GM21619 (cell line): ENCODE results near the gene PHF13.
"Not testable (repeated sequence)": the region's sequence is repeated elsewhere in the genome, so short reads cannot be mapped to it uniquely, and the experiment has no call there.

Experiments
- ATAC-seq: cut with Tn5 transposase; IDR thresholded peaks from one replicate; pipeline ENCODE4 v1.9.1; 2021; ENCODE audit not compliant: unreplicated experiment

The PHF13 gene

DNA sequence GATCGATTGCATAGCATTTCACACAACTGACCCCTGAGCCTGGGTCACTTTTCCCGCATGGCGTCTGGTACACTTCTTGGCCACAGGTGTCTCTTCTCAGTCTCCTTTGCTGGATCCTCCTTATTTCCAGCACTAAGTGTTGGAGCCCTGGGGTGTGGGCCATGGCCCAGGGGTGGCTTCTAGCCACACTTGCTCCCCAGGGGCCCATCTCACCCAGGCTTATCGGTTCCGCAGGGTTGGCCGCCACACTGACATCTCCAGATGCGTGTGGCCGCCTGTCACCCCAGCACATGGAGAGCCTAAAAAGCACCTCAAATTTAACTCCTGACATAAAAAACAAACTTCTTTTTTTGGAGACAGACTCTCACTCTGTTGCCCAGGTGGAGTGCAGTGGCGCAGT is 13.5 kb downstream of the PHF13 start:
- ATAC-seq = no peak

DNA sequence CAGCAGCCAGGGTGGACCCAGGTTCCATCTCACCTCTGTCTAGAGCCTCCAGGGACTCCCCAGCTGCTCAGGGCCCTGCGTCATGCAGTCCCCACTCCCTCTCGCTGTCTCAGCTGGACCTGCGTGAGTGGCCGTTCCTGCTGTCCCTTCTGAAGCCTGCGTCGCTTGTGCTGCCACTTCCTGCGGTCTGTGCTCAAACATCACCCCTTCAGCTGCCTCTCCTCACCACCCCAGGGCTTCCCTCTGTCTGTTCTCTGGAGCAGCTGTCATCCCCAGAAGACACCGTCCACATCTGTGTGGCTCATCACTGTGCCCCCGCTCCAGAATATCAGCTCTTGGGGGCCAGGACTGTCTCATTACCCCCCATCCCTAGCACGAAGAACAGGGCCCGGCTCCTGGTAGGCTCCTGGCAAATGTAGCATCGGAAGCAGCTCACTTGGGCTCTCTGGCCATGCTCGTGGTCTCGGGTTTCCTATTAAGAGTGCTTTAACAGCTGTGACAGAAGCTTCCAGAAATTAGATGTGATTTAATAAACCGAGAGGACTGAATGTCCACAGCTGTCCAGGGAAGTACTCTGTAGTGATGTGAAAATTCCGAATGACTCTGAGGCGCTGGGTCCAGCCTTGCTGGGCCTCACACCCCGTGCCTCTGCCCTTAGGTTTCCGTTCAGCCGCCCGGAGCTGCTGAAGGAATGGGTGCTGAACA is 14.5 kb downstream of the PHF13 start:
- no peak for ATAC-seq

DNA sequence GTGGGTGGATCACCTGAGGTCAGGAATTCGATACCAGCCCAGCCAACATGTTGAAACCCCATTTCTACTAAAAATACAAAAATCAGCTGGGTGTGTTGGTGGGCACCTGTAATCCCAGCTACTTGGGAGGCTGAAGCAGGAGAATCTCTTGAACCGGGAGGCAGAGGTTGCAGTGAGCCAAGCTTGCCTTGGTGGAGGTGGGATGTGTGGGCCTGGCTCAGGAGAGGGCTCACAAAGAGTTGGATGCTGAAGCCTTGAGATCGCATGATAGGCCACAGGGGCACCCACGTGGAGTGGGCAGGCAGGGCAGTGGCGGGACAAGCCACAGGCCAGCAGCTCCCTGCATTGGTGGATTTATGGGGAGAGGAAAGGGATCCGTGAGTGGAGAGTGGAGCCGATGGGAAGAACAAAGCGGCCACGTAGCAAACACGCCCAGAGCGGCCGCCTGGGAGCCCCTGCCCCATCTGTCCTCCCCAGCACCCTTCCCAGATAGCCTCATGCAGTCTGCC is 15.5 kb downstream of the PHF13 start:
- no peak for ATAC-seq

DNA sequence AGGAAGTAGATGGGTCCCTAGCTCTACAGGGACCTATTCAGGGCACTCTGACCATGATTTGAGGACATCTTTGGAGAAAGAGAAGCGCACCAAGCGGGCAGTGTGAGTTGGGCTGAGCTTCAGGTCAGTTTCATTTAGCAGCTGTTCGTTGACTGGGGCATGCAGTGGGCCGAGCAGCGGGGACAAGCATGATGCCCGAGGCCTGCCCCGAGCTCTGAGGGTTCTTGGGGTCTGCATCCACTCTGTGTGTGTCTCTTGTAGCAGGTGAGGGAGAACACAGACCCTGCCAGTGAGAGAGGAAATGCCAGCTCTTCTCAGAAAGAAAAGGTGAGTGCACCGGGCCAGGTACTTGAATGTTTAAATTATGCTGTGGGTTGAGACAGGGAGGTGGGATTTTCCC is 16.5 kb downstream of the PHF13 start:
- ATAC-seq = no peak

DNA sequence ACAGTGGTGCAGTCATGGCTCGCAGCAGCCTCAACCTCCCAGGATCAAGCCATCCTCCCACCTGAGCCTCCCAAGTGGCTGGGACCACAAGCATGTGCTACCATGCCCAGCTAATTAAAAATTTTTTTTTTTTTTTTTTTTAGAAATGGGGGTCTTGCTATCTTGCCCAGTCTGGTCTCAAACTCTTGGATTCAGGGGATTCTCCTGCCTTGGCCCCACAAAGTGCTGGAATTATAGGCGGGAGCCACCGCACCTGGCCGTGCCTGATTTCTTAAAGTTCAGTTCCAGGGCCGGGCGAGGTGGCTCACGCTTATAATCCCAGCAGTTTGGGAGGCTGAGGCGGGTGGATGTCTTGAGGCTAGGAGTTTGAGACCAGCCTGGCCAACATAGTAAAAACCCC is 17.5 kb downstream of the PHF13 start:
- no peak for ATAC-seq

DNA sequence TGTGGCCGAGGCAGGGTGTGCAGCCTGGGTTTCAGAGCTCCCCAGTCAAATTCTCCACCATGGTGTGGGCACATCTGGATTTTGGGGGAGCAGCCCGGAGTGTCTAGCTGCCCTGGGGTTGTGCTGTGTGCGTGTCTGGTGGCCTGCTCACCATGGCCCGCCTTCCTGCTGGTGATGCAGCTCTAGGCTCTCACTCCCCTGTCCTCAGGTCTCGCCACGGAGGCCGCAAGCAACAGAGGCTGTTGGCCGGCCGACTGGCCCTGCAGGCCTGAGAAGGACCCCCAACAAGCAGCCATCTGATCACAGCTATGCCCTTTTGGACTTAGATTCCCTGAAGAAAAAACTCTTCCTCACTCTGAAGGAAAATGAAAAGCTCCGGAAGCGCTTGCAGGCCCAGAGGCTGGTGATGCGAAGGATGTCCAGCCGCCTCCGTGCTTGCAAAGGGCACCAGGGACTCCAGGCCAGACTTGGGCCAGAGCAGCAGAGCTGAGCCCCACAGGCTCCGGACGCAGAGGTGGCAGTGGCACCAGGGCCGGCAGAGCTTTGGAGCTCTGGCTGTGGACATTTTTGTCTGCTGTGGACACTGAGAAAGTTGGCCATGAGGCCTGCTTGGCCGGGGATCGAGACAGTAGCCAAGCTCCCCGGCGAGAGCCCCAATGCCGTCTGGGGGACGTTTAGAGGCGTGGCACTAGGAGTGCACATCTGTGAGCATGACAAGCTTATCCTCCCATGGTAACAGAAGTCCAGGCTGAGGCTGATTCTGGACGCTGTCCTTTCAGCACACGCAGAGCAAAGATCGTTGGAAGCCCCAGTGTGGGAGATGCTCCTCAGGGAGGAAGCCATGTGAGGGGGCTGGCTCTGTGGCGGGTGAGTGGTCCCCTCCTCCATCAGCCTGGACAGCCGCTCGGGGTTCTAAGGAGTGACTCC is 19.3 kb downstream of the PHF13 start:
- no peak for ATAC-seq

DNA sequence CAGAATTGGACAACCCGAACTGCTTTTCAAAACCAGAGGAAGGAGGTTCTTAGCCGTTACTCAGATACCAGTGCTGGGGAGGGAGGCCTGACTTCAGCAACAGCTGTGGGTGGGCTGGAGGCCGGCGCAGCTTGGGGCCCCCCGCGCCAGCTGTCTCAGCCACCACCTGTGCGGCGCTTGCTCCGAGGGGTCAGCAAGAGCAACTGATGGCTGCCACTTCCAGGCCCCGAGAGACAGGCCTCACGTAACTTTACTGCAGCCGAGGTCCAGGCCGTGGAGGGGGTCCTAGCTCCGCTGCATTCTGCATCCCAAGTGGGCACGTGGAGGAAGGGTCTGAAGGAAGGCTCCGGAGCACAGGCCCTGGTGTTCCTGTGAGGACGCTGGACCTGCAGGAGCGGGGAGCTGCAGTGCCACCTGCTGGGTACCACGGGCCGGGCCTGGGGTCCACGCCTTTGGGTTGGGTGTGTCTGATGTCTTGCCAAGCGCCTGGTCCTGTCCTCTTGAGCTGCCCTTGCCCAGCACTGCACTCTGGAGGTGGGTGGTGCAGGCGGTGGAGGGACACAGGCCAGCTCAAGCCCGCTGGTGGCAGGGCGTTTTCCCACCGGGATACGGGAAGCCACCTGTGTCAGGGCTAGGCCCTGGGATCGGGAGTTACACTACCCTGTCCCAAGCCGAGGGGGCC is 21.0 kb downstream of the PHF13 start:
- no peak for ATAC-seq

DNA sequence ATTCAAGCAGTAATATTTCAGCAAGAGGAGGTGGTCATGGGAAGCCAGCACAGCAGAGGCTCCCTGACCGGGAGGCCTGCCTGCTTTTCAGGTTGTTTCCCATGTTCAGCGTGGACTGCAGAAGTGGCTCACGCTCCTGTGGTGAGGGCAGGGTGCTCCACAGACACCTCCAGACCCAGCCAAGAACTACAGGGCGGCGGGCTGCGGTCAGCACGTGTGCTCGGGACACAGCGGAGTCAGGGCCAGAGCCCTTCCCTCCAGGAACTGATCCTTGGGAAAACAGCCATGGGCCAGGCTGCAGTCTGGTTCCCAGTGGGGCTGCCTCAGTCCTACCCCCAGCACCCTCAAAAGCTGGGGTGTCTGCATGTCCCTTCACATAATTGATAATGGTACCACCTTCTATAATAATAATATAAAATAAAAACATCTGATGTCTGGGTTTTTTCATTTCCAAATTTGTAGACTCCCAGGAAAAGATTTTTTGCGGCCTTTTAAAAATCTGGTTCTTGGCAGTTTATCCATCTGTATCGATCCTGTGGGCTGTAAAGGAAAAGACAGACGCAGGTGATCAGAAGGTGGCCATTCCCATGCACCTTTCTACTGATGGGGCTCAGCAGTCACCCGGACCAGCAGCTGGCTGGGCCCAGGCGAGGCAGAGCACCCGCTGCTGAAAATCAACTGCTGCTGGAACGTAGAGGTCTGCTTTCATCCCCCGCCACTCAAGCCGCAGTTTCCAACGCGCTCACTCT is 21.8 kb downstream of the PHF13 start:
- ATAC-seq = no peak

DNA sequence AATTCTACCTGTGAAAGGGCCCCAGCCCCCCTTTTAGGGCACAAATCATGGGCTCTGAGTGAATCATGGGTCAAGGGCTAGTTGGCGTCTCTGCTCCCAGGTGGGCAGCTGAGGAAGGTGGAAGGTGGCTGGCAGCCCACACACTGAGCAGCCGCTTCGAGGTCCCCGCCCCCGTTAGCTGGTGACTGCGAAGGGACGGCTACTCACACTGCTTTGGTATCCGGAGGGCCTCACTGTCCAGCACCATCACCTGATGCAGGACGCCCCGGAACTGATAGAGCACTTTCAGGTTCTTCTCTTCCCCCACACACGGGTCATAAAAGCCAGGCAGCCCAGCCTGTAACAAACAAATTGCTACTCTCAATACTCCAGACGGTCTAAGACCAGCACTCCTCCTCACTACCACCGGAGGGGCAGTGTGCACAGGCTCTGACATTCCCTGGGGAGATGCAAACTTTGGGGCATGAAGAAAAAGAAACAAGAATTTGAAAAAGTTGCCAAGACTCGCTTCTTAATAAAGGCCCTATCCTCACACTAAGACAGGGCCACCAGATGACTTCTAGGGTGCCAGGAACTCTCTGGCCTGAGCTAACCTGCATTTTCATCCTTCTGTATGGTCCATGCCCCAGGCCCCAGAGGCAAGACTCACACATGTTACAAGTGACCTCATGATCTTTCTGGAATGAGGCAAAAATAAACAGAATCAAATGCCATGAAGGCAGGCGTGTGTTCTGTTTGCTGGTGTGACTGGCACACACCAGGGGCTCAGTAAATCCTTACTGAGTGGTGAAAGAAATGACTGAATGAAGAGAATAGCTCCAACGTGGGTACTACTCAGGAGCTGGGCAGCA is 22.6 kb downstream of the PHF13 start:
- no peak for ATAC-seq

DNA sequence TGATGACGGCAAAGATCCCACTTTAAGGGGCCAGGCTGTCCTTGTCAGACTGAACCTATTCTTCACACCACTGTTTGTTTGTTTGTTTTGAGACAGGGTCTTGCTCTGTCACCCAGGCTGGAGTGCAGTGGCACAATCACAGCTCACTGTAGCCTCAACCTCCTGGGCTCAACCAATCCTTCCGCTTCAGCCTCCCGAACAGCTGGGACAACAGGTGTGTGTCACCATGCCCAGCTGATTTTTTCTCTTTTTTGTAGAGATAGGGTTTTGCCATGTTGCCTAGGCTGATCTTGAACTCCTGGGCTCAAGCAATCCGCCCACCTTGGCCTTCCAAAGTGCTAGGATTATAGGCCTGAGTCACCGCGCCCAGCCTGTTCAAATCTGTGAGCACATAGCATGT is 23.2 kb downstream of the PHF13 start:
- not testable (repeated sequence) for ATAC-seq

DNA sequence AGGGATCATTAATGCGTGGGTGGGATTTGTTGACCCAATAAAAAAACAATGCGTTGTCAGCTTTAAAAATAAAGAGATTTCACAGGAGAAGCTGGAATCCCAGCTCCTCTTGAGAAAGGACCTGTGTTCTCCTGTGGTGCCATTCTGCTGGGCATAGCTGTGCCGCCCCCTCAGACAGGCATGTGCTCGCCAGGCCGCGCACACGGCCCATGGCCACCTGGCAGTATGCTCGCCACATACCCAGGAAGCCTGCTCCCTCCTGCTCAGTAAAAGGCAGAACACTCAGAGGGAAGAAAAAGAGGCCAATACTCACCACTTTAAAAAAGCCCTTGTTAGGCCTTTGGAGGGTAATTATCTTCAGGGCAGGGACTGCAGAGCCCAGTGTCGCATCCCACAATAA is 24.2 kb downstream of the PHF13 start:
- ATAC-seq = no peak

DNA sequence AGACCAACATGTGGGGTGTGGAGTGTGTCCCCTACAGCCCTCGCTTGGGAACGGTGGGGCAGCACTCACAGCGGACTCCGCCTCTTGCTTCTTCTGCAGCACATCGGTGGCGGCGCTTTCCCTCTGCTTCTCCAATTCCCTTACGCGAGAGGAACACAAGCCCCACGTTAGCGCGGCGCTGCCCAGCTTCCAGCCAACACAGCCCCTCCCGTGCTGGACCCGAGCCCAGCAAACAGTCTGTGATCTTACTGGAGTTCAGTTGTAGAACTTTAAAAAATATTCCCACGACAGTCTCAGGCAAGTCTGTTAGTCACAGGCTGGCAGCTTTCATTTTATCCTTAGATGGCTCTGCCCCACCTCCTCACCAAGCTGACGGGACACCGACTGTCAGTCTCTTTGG is 24.7 kb downstream of the PHF13 start:
- no peak for ATAC-seq

DNA sequence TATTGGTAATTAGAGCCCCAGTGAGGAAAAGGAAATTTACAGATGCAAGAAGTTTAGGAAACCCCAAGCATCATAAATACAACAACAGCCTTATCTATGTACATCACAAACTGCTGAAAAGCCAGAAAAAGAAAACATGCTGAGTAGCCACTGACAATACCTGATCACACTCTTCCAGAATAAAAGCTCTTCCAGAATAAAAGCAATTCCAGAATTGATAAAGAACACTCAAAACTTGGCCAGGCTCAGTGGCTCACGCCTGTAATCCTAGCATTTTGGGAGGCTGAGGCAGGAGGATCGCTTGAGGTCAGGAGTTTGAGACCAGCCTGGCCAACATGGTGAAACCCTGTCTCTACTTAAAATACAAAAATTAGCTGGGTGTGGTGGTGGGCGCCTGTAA is 27.3 kb downstream of the PHF13 start:
- not testable (repeated sequence) for ATAC-seq

DNA sequence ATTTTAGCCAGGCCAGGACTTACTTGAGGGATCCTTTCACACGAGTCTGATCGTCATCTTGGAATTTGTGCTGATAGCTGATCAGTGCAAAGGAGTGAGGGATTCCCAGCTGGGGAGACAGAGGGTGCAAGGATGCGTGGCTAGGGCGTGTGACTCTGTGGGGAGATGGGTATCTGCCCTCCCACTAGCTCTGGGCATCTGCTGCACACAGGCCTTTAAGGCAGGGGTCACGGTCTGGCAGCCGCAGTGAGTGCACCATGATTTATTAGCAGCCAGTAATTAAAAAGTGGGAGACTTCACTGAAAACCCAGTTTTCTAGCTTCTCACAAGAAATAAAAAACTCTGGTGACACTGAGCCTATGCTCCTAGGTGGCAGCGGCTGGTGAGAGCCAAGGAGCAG is 31.5 kb downstream of the PHF13 start:
- no peak for ATAC-seq

DNA sequence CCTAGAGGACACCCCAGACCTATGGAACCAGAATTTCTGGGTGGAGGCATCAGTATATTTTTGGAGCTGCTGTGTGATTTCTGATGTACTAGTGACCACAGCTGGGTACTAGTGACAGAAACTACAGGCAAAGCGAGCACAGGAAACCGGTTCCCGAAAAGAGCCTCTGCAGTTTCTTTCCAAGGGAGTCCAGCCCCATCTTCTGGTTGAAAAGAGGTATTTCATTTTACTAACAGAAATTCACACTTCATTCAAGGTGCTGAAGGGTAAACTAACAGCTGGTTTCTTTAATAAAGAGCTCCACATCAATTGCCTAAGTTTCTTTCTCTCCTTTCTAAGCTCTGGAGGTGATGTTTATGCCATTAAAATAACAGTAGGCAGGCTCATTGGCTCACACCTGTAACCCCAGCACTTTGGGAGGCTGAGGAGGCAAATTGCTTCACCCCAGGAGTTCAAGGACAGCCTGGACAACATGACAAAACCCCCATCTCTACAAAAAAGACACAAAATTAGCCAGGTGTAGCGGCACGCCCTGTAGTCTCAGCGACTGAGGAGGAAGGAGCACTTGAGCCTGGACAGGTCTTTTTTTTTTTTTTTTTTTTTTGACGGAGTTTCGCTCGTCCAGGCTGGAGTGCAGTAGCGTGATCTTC is 33.1 kb downstream of the PHF13 start:
- ATAC-seq = no peak

DNA sequence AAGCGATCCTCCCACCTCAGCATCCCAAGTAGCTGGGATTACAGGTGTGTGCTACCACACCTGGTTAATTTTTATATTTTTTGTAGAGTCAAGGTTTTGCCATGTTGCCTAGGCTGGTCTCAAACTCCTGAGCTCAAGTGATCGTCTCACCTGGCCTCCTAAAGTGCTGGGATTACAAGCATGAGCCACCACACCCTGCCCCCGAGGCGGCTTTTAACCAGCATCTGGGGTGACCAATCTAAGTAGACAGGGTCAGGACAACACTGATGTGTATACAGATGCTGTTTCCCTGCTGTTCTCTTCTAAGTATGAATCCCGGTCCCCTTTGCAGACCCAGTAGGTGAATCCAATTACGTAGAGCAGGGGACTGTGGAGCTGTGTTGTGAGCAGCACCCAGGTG is 35.0 kb downstream of the PHF13 start:
- no peak for ATAC-seq

DNA sequence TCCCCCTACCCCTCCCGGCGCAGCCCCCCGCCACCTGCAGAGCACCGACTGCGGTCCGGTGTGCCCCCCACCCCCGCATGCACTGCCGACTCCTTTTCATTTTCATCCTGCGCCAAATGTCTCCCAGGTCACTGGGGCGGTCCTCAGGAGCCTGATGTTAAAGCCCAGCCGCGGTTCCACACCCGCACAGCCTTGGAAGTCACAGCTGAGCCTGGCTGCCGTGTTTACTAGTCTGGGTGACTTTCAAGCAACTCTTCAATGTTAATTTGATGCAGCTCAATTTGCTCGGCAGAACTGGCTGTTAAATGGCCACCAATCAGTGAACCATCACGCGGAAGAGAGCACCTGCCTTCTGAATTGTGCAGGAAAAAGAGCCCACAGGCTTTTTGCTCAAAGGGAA is 38.4 kb downstream of the PHF13 start:
- ATAC-seq = no peak

DNA sequence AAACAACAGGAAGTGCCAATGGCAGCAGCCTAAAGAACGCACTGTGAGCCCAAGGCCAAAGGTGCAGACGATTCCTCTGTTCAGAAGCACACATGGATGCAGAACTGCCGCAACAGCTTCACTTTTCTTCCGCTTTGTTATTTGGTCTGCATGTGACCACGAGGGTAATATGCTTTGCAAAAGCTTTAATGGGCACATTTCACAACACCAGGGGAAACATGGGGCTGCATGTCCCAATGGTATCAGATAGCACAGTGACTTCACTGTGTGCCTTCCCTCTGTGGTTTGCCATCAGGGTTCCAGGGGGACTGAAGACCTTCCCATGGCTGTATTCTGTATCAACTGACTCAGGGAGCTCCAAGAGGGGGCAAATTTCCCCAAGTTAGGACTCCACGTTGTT is 39.5 kb downstream of the PHF13 start:
- no peak for ATAC-seq

DNA sequence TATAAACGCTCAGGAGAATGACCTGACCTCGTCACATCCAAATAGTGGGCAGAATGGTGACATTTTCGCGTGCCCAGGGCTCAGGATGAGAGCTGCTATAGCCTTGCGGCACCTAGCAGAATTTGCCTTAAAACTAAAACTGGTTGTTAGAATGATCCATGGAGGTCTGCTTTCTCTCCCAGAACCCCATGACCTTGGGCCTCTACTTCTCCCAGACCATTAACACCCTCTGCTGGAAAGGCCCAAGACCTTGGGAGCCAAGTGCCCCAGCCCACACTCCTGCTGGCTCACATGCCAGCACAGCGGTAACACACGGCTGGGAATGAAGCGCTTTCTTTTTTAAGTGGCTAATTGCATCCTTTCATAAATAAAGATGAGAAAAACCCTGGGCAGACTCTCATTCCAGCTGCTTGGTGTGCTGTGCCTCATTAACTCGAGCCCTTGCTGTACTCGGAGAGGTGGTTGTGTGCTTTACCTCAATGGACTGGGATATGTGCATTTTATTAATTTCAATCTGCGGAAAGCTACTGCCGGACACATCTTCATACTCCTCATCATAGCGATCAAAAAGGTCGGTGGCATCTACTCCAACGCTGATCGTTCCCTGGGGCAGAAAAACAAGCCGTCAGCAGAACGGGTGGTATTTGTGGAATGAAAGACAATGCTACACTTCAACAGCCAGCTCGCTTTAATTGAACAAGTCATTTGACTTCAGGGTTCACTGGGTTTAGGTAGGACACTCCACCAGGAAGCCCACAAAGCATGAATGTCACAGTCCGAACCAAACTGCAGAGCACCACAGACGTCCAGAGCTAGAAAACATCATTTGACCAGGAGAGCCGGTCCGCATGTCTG is 40.1 kb downstream of the PHF13 start:
- no peak for ATAC-seq
